ENCODE results near the gene CTNNA1.

GRCh38 chr5:138974227-138975063 is 221.2 kb downstream of the CTNNA1 start:
- TF ChIP-seq, protein P1, sequence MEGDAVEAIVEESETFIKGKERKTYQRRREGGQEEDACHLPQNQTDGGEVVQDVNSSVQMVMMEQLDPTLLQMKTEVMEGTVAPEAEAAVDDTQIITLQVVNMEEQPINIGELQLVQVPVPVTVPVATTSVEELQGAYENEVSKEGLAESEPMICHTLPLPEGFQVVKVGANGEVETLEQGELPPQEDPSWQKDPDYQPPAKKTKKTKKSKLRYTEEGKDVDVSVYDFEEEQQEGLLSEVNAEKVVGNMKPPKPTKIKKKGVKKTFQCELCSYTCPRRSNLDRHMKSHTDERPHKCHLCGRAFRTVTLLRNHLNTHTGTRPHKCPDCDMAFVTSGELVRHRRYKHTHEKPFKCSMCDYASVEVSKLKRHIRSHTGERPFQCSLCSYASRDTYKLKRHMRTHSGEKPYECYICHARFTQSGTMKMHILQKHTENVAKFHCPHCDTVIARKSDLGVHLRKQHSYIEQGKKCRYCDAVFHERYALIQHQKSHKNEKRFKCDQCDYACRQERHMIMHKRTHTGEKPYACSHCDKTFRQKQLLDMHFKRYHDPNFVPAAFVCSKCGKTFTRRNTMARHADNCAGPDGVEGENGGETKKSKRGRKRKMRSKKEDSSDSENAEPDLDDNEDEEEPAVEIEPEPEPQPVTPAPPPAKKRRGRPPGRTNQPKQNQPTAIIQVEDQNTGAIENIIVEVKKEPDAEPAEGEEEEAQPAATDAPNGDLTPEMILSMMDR (IDR thresholded peaks at IDR 0.05): no peak
- no peak for TF ChIP-seq POLR2A (IDR thresholded peaks at IDR 0.05)
